Islet precursor cell (in vitro differentiated cells): ENCODE measurements around the gene MYOG.

Experiments
- DNase-seq: peaks from one replicate; pipeline ENCODE4 v3.0.0-alpha.2; 2018

The MYOG gene

GRCh38 chr1:203072002-203072602 lies 13.7 kb downstream of the MYOG start:
- DNase-seq: no peak

DNA sequence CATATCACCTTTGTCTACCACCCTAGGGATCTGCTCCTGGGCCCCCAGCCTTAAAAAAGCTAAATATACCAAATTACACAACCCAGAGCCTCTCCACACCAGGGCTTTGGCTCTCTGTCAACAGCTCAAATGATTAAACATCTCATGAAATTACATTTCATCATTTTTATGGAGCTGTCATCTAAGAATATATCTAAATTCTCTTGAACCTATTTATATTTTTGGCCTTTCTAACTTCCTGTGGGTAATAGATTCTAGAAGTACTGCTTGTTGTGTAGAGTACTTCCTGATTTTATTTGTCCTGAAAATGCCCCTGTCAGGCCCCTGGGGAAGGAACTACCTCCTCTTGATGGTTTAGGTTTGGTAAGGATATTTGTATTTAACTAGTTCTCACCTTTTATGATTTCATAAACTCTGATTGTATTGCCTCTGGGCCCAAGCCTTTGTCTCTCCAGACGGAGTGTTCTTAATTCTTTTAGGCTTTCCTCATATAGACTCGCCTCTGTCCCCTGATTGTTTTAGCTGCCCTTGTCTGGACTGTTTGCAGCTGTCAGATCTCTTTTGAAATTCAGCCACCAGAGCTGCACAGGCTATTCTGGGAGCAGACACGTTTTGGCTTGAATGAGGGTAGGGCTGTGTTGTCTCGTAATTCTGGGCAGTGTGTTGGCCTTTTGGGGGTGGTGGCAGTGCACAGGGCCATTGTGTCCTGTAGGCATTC lies 16.6 kb downstream of the MYOG start:
- DNase-seq: no peak

GRCh38 chr1:203066965-203067364 lies 18.8 kb downstream of the MYOG start:
- no peak for DNase-seq

- no peak for DNase-seq
These were observed 19.8 kb downstream of the MYOG start for GRCh38 chr1:203065986-203066385.

DNA sequence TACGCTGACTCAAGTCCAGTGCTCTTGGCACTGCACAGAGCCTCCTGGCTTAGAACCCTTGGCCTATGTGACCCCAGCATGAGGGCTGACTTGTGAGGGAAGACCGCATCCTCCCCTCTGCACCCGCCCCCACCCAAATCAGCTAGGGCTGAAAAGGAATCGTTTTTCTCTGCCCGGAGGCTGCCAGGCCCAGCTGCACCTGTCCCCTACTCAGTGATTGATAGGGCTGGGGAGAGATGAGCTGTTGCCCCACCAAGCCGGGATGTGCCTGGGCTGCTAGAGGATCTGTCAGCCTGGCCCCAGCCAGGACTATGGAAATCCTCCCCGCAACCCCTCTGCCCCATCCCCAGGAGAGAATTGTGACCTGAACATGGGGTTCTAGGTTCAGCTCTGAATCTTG lies 20.6 kb downstream of the MYOG start:
- DNase-seq: no peak

GRCh38 chr1:203063287-203063686 lies 22.5 kb downstream of the MYOG start:
- no peak for DNase-seq

DNA sequence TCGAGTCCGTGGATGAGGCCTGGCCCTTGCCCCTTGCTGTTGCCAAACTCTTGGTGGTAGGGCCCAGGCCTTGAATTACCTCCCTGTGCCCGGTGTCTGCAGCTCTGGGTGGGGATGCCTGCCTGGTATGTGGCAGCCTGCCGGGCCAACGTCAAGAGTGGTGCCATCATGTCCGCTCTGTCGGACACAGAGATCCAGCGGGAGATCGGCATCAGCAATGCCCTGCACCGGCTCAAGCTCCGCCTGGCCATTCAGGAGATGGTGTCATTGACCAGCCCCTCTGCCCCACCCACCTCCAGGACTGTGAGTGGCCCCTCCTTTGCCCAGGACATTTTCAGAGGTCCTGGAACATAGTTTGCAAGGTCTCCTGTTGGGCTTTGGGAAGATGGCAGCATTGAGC lies 25.7 kb downstream of the MYOG start:
- no peak for DNase-seq

DNA sequence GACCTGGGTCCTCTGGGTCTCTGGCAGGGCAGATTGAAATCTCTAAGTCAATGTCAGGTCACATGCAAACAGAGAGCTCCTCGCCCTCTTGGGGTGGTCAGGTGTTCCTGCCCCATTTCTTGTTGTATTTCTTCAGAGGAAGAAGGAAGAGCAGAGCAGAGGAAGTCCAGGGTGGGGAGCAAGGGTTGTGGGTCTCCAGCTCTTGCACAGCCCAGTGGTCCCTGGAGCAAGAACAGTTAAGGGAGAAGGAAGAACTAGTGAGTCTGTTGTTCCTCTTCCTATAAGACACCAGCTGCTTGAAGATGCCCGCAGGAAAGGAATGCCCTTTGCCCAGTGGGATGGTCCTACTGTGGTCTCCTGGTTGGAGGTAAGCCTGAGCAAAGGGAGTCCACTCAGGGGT lies 26.3 kb downstream of the MYOG start:
- no peak for DNase-seq

GRCh38 chr1:203058676-203058935 lies 27.2 kb downstream of the MYOG start:
- no peak for DNase-seq

DNA sequence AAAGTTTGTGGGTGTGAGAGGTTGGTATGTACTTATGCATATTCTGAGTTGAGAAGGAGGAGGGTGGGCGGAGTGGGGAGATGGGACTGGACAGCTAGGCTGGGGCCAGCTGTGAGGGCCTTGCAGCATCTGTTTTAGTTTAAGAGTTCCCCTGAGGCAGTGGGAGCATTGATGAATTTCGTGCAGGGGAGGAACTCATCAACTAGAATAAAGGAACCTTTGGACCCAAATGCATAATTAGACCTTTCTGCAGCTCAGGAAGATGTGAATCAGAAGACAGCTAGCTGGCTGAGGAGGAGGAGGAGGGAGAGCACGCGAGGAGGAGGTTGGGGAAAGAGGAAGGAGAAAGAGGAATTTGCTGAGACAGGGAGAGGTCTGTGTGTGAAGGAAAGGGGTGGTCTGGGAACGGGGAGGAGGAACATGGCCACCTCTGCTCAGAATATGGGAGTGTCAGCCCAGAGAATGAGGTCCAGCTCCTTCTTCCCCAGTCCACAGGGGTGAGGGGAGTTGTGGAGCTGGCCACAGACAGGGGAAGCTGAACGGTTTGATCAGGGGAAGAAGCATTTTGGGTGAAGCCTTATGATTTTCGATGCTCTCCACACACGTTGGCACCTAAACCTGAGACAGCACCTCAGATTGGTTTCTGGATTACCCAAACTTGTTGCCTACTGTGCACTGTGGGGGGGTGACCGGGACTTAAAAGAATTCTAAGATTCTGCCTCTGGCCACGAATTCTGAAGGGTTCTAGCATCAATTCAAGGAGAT lies 27.7 kb downstream of the MYOG start:
- DNase-seq: no peak

DNA sequence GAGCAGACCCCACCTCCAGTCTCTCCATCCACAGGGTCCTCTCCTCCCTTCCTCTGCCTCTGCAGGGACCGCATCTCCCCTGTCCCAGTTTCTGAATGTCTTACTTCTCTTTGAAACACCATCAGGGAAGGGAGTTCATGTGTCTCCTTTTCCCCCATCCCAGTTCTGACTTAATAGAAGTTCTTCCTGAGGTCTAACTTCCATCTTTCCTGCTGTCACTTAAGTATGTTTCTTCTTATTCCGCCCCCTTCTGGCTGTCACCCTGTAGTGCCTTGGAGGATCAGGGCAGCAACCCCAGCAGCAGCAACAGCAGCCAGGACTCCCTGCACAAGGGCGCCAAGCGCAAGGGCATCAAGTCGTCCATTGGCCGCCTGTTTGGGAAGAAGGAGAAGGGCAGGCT lies 29.3 kb downstream of the MYOG start:
- DNase-seq: no peak

GRCh38 chr1:203056012-203056411 lies 29.8 kb downstream of the MYOG start:
- DNase-seq: no peak

DNA sequence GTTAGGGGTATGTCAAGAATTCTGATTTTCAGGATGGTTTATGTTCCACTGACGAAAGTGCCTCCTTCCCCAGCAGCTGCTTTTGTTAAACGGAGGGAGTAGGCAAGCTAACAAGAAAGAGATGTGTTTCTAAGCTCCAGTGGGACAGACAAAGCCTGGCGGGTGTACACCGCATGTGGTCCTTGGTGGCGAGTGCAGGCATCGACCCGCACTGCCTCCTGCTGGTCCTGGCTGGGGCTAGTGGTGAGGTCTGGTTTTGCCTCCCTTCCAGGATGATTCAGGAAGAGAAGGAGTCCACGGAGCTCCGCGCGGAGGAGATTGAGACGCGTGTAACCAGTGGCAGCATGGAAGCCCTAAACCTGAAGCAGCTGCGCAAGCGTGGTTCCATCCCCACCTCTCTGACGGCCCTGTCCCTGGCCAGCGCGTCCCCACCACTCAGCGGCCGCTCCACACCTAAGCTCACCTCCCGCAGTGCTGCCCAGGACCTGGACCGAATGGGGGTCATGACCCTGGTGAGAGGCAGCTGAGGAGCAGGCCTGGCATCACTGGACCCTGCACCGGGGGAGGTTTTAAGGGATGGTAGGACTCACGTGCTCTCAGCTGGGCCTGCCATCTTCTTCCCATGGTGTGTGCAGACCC lies 30.5 kb downstream of the MYOG start:
- peak; percentile 66 for DNase-seq

GRCh38 chr1:203054642-203055041 lies 31.2 kb downstream of the MYOG start:
- no peak for DNase-seq

DNA sequence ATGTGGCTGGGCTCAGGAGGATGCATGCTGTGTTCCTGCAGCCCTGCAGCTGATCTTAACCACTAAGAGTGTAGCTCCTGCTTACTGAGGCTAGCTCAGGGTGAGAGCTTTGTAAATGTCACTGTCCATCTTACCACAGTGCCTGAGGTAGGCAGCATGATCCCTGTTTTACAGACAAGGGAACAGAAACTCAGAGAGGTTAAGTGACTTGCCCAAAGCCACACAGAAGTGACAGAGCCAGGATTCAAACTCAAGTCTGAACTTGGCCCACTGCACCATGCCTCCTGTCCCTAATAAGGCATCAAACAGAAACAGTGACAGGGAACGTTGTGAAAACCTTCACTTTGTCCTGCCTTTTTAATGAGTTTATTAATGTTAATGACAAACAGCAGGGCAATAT lies 31.6 kb downstream of the MYOG start:
- no peak for DNase-seq

DNA sequence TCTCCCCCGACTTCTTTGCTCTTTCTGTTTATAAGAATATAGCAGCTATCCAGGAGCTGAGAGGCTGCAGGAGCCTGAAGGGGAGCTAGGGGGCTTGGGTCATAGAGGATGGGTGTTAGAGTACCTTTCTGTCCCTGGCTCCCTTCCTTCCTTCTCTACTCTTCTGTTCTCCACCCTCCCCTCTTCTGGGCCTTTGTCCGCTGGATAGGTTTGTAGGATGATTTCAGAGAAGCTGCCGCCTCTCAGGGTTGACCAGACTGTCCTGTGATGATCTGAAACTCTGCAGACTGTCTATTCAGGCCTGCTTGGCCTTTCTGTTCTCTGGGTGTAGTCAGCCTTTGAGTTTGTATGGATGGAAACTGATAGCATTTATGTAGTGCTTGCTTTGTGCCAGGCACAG lies 33.2 kb downstream of the MYOG start:
- no peak for DNase-seq

- DNase-seq: no peak
These were observed 33.9 kb downstream of the MYOG start for GRCh38 chr1:203051841-203052324.

- no peak for DNase-seq
These were observed 35.0 kb downstream of the MYOG start for GRCh38 chr1:203050826-203051225.

DNA sequence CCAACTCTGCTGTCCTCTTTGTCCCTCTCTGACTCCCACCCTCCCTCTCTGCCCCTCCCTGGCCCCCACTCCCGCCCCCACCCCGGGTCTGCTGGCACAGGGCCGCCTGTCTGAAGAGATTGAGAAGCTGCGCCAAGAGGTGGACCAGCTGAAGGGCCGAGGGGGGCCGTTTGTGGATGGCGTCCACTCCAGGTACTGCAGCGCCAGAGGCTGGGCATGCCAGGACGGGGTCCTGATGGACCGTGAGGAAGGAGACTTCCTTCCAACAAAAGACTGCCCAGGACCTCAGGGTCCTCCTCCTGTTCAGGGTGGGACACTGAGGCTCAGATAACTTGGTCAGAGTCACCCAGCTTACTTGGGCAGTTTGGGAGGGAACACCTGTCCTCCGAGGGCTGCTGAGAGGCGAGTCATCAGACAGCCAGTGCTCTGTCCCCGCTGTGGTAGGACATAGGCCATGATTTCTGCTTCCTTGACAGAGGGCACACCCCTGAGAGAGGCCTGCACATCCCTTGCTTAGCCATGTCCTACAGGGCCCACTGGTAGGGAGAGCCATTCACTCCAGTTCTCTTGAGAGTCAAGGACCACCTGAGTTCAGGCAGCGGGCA lies 36.1 kb downstream of the MYOG start:
- no peak for DNase-seq

- DNase-seq: no peak
These were observed 36.7 kb downstream of the MYOG start for GRCh38 chr1:203049077-203049476.

GRCh38 chr1:203048555-203049051 lies 37.2 kb downstream of the MYOG start:
- peak; percentile 86 for DNase-seq

- no peak for DNase-seq
These were observed 37.7 kb downstream of the MYOG start for GRCh38 chr1:203048086-203048485.

DNA sequence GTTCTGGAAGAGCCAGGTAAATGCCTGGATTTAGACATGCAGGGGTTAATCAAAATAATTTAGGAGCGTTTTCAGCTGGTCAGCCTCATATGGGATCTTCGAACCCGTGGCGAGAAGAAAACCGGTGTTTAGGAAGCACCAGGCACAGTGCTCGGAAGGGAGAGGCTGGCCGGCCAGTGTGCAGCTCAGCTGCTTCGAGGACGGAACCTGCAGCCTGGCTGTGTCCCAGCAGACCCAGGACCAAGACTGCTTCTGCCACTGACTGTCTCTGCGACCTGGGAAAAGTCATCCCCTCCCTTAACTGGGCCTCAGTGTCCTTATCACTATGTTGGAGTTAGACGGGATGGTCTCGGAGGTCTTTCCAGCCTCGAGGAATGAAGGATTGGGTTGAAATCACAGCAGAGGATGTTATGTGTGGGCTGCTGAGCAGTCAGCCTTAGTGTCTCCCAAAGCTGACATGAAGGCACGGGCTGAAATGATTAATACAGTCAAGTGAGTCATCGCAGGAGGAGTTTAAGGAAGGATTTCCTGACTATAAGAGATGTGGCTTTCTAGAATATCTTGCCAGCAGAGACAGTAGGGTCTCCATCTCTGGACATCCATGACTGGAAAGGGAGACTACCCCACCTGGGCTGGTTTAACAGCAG lies 38.7 kb downstream of the MYOG start:
- DNase-seq: no peak
